ENCODE measurements around the gene GPR150. TPM values are rescaled to one million over a fixed set of nuclear protein-coding genes. Genes with fewer than 3 reads are reported as not detected.

GPR150 gene
- total RNA-seq, 1 experiment from 2014 or later = not detected

- Histone ChIP-seq H3K27me3 (ENCODE audit: low read length) (no peaks in the 10 kb centered on the region), H3K4me3 (ENCODE audit: low read length) (no peak overlapping the region), H2AFZ (ENCODE audit: low read length) (no peak overlapping the region), H3K4me1 (ENCODE audit: insufficient read depth, low read length) (peaks cover 10% of the 10 kb centered on the region), H3K36me3 (ENCODE audit: low read depth, low read length) (no peaks in the 10 kb centered on the region), H3K9ac (ENCODE audit: low read length) (no peak overlapping the region), H4K20me1 (ENCODE audit: low read length) (no peaks in the 10 kb centered on the region), H3K9me3 (ENCODE audit: low read length) (no peaks in the 10 kb centered on the region), H3K79me2 (ENCODE audit: low read length) (no peaks in the 10 kb centered on the region), H3K4me2 (ENCODE audit: low read length) (no peak overlapping the region), H3K27ac (ENCODE audit: low read length) (no peak overlapping the region), H3K9me2 (replicated peaks; ENCODE audit: low read length) (no peaks in the 10 kb centered on the region), H3F3A (ENCODE audit: low read length, unreplicated experiment) (no peaks in the 10 kb centered on the region)
- no peak for ATAC-seq
- intact Hi-C loops (cut with micrococcal nuclease) = no loop called here
- TF ChIP-seq, protein P1, sequence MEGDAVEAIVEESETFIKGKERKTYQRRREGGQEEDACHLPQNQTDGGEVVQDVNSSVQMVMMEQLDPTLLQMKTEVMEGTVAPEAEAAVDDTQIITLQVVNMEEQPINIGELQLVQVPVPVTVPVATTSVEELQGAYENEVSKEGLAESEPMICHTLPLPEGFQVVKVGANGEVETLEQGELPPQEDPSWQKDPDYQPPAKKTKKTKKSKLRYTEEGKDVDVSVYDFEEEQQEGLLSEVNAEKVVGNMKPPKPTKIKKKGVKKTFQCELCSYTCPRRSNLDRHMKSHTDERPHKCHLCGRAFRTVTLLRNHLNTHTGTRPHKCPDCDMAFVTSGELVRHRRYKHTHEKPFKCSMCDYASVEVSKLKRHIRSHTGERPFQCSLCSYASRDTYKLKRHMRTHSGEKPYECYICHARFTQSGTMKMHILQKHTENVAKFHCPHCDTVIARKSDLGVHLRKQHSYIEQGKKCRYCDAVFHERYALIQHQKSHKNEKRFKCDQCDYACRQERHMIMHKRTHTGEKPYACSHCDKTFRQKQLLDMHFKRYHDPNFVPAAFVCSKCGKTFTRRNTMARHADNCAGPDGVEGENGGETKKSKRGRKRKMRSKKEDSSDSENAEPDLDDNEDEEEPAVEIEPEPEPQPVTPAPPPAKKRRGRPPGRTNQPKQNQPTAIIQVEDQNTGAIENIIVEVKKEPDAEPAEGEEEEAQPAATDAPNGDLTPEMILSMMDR (conservative IDR thresholded peaks at IDR 0.05; ENCODE audit: low read depth, low read length) = no peak
- TF ChIP-seq EZH2phosphoT487 (IDR thresholded peaks at IDR 0.05; ENCODE audit: borderline replicate concordance, low read length) (no peak), EZH2 (IDR thresholded peaks at IDR 0.05; ENCODE audit: low read length, unreplicated experiment) (no peak)
- POLR2A ChIA-PET (ENCODE audit: unreplicated experiment) = no interaction called here
- no peak for DNase-seq
- CTCF ChIA-PET = no interaction called here
- BruUV-seq (replicated peaks) = no TSS peak
Observed at GRCh38 chr5:95626701-95627100, 6.8 kb downstream of the GPR150 start.

DNA sequence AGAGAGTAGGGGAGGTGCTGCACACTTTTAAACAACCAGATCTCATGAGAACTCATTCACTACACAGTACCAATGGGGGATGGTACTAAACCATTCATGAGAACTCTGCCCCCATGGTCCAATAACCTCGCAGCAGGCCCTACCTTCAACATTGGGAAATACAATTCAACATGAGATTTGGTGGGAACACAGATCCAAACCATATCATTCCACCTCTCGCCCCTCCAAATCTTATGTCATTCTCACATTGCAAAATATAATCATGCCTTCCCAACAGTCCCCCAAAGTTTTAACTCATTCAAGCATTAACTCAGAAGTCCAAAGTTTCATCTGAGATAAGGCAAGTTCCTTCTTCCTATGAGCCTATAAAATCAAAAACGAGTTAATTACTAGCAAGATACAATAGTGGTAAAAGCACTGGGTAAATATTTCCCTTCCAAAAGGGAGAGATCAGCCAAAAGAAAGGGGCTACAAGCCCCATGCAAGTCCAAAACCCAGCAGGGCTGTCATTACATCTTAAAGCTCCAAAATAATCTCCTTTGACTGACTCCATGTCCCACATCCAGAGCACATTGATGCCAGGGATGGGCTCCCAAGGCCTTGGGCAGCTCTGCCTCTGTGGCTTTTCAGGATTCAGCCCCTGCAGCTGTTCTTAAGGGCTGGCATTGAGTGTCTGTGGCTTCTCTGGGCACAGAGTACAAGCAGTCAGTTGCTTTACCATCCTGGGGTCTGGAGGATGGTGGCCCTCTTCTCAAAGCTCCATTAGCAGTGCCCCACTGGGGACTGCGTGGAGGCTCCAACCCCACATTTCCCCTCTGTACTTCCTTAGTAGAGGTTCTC, 8.3 kb downstream of the GPR150 start:
- Histone ChIP-seq H3K4me3 (ENCODE audit: low read length) (no peak overlapping the region), H3K9me2 (replicated peaks; ENCODE audit: low read length) (no peaks in the 10 kb centered on the region), H2AFZ (ENCODE audit: low read length) (no peak overlapping the region), H3K79me2 (ENCODE audit: low read length) (no peaks in the 10 kb centered on the region), H3K27me3 (ENCODE audit: low read length) (no peaks in the 10 kb centered on the region), H4K20me1 (ENCODE audit: low read length) (no peaks in the 10 kb centered on the region), H3K9ac (ENCODE audit: low read length) (no peak overlapping the region), H3K36me3 (ENCODE audit: low read depth, low read length) (no peaks in the 10 kb centered on the region), H3K27ac (ENCODE audit: low read length) (no peak overlapping the region), H3K4me2 (ENCODE audit: low read length) (no peak overlapping the region), H3F3A (ENCODE audit: low read length, unreplicated experiment) (no peaks in the 10 kb centered on the region), H3K9me3 (ENCODE audit: low read length) (no peaks in the 10 kb centered on the region), H3K4me1 (ENCODE audit: insufficient read depth, low read length) (peaks cover 16% of the 10 kb centered on the region)
- no TSS peak for BruUV-seq (replicated peaks)
- DNase-seq (no peak), ATAC-seq (no peak)
- ChIA-PET CTCF (interaction anchor here (0.5 kb wide), 1 partner anchor 212 kb away, joined by 5 read pairs; no protein-coding TSS in a partner anchor), POLR2A (ENCODE audit: unreplicated experiment) (no interaction called here)
- TF ChIP-seq EZH2 (IDR thresholded peaks at IDR 0.05; ENCODE audit: low read length, unreplicated experiment) (no peak), EZH2phosphoT487 (IDR thresholded peaks at IDR 0.05; ENCODE audit: borderline replicate concordance, low read length) (no peak)
- TF ChIP-seq, protein P1 (conservative IDR thresholded peaks at IDR 0.05; ENCODE audit: low read depth, low read length) = no peak
- intact Hi-C loops (cut with micrococcal nuclease) = no loop called here

DNA sequence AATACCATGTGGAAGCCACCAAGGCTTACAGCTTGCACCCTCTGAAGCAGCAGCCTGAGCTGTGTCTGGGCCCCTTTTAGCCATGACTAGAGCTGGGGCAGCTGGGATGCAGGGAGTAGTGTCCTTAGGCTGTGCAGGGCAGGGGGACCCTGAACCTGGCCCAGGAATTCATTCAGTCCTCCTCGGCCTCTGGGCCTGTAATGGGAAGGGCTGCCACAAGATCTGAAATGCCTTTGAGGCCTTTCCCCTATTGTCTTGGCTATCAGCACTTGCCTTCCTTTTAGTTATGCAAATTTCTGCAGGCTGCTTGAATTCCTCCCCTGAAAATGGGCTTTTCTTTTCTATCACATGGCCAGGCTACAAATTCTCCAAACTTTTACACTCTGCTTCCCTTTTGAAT, 9.0 kb downstream of the GPR150 start:
- H3K79me2 ChIP-seq (ENCODE audit: low read length) = no peaks in the 10 kb centered on the region
- H3F3A ChIP-seq (ENCODE audit: low read length, unreplicated experiment) = no peaks in the 10 kb centered on the region
- no peak overlapping the region for H3K27ac ChIP-seq (ENCODE audit: low read length)
- peaks cover 16% of the 10 kb centered on the region for H3K4me1 ChIP-seq (ENCODE audit: insufficient read depth, low read length)
- H3K9me2 ChIP-seq (replicated peaks; ENCODE audit: low read length) = no peaks in the 10 kb centered on the region
- ChIA-PET POLR2A (ENCODE audit: unreplicated experiment) (no interaction called here), CTCF (no interaction called here)
- no peak overlapping the region for H3K9ac ChIP-seq (ENCODE audit: low read length)
- no peak for DNase-seq
- no peak overlapping the region for H2AFZ ChIP-seq (ENCODE audit: low read length)
- no peaks in the 10 kb centered on the region for H4K20me1 ChIP-seq (ENCODE audit: low read length)
- no peaks in the 10 kb centered on the region for H3K9me3 ChIP-seq (ENCODE audit: low read length)
- TF ChIP-seq, protein P1 (conservative IDR thresholded peaks at IDR 0.05; ENCODE audit: low read depth, low read length) = no peak
- TF ChIP-seq EZH2 (IDR thresholded peaks at IDR 0.05; ENCODE audit: low read length, unreplicated experiment) = no peak
- no peak for TF ChIP-seq EZH2phosphoT487 (IDR thresholded peaks at IDR 0.05; ENCODE audit: borderline replicate concordance, low read length)
- no peak for ATAC-seq
- no TSS peak for BruUV-seq (replicated peaks)
- H3K4me2 ChIP-seq (ENCODE audit: low read length) = no peak overlapping the region
- no peaks in the 10 kb centered on the region for H3K27me3 ChIP-seq (ENCODE audit: low read length)
- intact Hi-C loops (cut with micrococcal nuclease) = no loop called here
- no peak overlapping the region for H3K4me3 ChIP-seq (ENCODE audit: low read length)
- no peaks in the 10 kb centered on the region for H3K36me3 ChIP-seq (ENCODE audit: low read depth, low read length)
